HG03354 (cell line): ENCODE measurements around the gene ODAD2.

Experiments used
- ATAC-seq: cut with Tn5 transposase; IDR thresholded peaks from one replicate; pipeline ENCODE4 v1.9.1; 2021; ENCODE audit warnings: mild to moderate bottlenecking; ENCODE audit not compliant: unreplicated experiment, poor library complexity, severe bottlenecking

ODAD2 gene

DNA sequence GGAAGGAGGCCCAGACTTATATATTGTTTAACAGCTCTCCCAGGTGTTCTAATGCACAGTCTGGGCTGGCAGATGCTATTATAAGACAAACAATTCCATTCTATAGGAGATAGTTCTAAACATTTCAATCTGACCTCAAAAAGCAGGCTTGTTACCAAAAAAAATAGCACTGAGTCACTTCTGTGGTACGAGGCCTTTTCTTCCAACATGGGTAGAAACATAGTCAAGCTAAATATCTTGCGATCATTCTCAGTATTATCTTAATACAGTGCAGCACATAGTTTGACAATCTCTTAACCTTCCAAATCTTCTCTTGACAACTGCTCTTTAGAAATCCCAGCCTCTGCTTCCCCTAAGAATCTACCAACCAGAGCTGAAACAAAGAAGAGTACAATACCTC lies 206.7 kb downstream of the ODAD2 start:
- no peak for ATAC-seq

DNA sequence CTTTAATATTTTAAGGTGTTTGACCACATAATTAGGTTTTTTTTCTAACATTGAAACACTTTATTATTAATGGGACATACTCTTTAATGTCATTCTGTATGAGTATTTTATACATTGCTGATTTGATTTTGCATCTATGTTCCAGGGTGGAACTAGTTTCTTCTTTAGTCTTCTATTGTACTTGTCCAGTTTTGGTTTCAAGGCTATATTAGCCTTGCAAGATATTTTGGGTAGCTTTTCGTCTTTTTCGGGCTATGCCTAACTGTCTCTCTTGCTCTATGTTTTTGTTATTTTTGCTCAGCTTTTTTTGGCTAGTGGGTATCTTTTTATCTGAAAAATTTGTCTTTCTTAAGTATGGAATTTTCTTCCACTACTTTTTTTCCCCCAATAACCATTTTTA lies 214.6 kb downstream of the ODAD2 start:
- ATAC-seq = no peak

GRCh38 chr10:27783660-27784059 lies 215.2 kb downstream of the ODAD2 start:
- ATAC-seq = peak; percentile 63

DNA sequence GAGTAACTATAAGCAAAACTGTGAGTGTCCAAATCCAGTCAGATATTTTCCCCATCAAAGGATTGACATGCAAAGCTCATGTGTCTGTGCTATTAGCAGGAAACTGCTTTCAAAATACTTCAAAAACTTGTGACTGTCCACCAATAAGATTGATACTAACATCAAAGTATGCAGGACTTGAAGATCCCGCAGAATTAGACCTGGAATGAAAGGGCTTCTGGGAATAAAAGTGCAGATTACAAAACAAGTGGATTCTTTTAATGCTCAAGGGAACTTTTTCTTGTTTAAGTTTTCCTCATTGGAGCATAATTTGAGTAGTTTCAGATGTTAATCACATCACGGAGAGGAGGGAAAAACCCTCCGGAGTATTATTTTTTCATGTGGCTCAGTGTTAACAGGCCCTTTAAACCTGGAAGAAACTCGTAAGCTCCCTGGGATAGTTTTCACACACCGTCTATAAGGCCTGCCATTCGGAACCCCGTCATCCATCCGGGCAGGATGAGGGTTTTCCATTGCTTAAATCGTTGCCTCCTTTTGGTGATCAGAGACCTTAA lies 219.3 kb downstream of the ODAD2 start:
- ATAC-seq = no peak

GRCh38 chr10:27774831-27775230 lies 224.0 kb downstream of the ODAD2 start:
- no peak for ATAC-seq

DNA sequence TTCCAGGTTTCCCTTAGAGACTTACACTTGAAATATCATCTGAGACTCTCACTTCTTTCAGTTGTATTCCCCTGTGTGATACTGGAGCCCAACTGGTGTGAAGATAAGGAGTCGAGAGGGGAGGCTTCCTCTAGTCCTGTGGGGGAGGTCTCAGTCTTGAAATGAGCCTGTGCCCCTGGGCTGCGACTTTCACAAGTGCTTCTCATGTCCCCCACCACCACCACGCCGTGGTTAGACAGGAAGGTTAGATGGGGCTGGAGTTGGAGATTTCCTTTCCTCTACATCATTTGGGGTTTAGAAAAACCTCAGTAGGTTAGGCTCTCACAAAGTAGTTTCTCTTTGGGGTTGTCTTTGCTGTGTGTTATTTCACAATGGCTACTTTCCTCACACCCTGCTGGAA lies 227.6 kb downstream of the ODAD2 start:
- no peak for ATAC-seq

DNA sequence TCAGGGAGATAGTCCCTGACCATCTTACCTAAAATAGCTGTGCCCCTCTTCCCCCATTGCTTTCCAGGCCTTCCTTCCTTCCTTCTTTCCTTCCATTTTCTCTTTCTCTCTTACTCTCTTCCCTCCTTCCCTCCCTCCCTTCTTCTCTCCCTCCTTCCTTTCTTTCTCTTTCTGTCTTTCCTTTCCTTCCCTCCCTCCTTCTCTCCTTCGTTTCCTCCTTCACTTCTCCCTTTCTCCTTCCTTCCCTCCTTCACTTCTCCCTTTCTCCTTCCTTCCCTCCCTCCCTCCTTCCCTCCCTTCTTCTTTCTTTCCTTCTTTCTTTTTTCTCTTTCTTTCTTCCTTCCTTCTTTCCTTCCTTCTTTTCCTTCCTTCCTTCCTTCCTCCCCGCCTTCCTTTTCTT lies 228.7 kb downstream of the ODAD2 start:
- ATAC-seq = no peak
